Neural crest cell (in vitro differentiated cells): ENCODE data around the gene KLRG1. TPM values are rescaled to one million over a fixed set of nuclear protein-coding genes. Genes with fewer than 3 reads are reported as not detected.

ENCODE experiments used
- DNase-seq: peaks from one replicate; pipeline ENCODE4 v3.0.0; 2021; ENCODE audit warnings: low read depth, mixed read lengths, low spot score
- H3K27ac Mint-ChIP-seq: one replicate; pipeline ENCODE4 v1.8.0; 2021; ENCODE audit warnings: mild to moderate bottlenecking, mixed read lengths; ENCODE audit not compliant: unreplicated experiment
- H3K27me3 Mint-ChIP-seq: 2 replicates; pipeline ENCODE4 v1.8.0; 2021; ENCODE audit warnings: low read depth, mild to moderate bottlenecking, mixed read lengths
- H3K36me3 Mint-ChIP-seq: 2 replicates; pipeline ENCODE4 v1.8.0; 2021; ENCODE audit warnings: low read depth, mild to moderate bottlenecking, mixed read lengths
- H3K4me1 Mint-ChIP-seq: 2 replicates; pipeline ENCODE4 v1.8.0; 2021; ENCODE audit warnings: mixed read lengths
- H3K4me3 Mint-ChIP-seq: one replicate; pipeline ENCODE4 v1.8.0; 2021; ENCODE audit warnings: mild to moderate bottlenecking, mixed read lengths
- H3K9me3 Mint-ChIP-seq: 2 replicates; pipeline ENCODE4 v1.8.0; 2021; ENCODE audit warnings: mixed read lengths
- CTCF ChIP-seq: fragments of 200-600 bp; sonication (generic); conservative IDR thresholded peaks from 2 replicates; pipeline ENCODE4 v1.5.0; 2021; ENCODE audit warnings: antibody characterized with exemption, mild to moderate bottlenecking
- total RNA-seq: library from RNA; stranded (reverse); gene quantifications from 2 replicates; pipeline ENCODE4 v1.2.1, GENCODE V29; 2021

KLRG1 gene
- total RNA-seq, 1 donor from 2014 or later: 5.8 TPM

GRCh38 chr12:8960176-8960575 is 29.2 kb upstream of the KLRG1 start:
- no peak overlapping the region for H3K27ac Mint-ChIP-seq
- H3K4me1 Mint-ChIP-seq: no peaks in the 10 kb centered on the region
- peaks cover 37% of the 10 kb centered on the region for H3K36me3 Mint-ChIP-seq
- H3K4me3 Mint-ChIP-seq: no peak overlapping the region
- no peaks in the 10 kb centered on the region for H3K27me3 Mint-ChIP-seq
- no peak for TF ChIP-seq CTCF
- no peak for DNase-seq
- H3K9me3 Mint-ChIP-seq: peaks cover 2% of the 10 kb centered on the region

DNA sequence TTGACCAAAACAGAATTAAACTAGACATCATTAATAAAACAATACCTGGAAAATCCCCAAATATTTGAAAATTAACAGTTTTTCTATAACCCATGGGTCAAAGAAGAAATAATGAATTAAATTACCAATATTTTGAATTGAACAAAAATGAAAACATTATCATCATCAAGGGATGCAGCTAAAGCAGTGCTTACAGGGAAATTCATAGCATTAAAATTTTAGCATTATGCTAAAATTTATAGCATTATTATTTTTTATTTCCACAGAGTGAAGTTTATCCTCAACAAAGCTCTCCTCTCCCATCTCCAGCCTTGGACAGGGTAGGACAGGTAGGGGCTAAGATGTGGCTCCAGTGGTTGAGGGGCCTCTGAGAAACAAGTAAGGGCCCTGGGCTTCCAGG is 20.6 kb upstream of the KLRG1 start:
- no peak overlapping the region for H3K27ac Mint-ChIP-seq
- H3K4me3 Mint-ChIP-seq: no peak overlapping the region
- TF ChIP-seq CTCF: no peak
- H3K27me3 Mint-ChIP-seq: no peaks in the 10 kb centered on the region
- no peak for DNase-seq
- no peaks in the 10 kb centered on the region for H3K4me1 Mint-ChIP-seq
- peaks cover 30% of the 10 kb centered on the region for H3K36me3 Mint-ChIP-seq
- peaks cover 12% of the 10 kb centered on the region for H3K9me3 Mint-ChIP-seq

DNA sequence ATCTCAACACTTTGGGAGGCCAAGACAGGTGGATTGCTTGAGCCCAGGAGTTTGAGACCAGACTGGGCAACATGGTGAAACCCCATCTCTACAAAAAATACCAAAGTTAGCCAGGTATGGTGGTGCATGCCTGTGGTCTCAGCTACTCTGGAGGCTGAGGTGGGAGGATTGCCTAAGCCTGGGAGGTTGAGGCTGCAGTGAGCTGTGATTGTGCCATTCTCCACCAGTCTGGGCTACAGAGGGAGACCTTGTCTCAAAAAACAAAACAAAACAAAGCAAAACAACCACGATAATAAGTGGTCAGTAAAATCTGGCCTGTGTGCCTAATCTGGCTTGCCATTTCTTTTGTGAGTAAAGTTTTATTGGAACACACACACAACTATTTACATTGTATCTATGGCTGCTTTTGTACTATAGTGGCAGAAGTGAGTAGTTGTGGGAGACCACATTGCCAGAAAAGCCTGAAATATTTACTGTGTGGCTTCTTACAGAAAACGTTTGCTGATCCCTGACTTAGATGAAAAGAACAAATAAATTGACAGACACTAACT is 19.4 kb upstream of the KLRG1 start:
- Mint-ChIP-seq H3K27ac (no peak overlapping the region), H3K9me3 (peaks cover 10% of the 10 kb centered on the region), H3K27me3 (no peaks in the 10 kb centered on the region), H3K4me3 (no peak overlapping the region), H3K4me1 (no peaks in the 10 kb centered on the region), H3K36me3 (peaks cover 24% of the 10 kb centered on the region)
- DNase-seq: no peak
- TF ChIP-seq CTCF: no peak

- Mint-ChIP-seq H3K27ac (no peak overlapping the region), H3K9me3 (peaks cover 10% of the 10 kb centered on the region), H3K4me1 (no peaks in the 10 kb centered on the region), H3K36me3 (peaks cover 26% of the 10 kb centered on the region), H3K4me3 (no peak overlapping the region), H3K27me3 (no peaks in the 10 kb centered on the region)
- TF ChIP-seq CTCF: no peak
- DNase-seq: no peak
Measured at GRCh38 chr12:8970432-8970831, 18.9 kb upstream of the KLRG1 start.

DNA sequence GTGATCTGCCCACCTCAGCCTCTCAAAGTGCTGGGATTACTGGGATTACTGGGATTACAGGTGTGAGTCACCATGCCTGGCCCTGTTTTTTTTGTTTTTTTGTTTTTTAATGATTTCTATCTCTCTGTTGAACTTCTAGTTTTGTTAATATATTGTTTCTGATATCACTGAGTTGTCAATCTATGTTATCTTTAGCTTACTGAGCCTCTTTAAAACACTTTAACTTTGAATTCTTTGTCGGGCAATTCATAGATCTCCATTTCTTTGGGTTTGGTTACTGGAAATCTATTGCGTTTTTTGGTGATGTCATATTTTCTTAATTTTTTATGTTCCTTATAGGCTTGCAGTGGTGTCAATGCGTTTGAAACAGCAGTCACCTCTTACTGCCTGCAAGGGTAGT is 9.2 kb upstream of the KLRG1 start:
- H3K4me3 Mint-ChIP-seq: no peak overlapping the region
- H3K27ac Mint-ChIP-seq: no peak overlapping the region
- H3K36me3 Mint-ChIP-seq: peaks cover 7% of the 10 kb centered on the region
- no peak for TF ChIP-seq CTCF
- H3K27me3 Mint-ChIP-seq: no peaks in the 10 kb centered on the region
- no peaks in the 10 kb centered on the region for H3K9me3 Mint-ChIP-seq
- no peaks in the 10 kb centered on the region for H3K4me1 Mint-ChIP-seq
- DNase-seq: no peak
